H1 (cell line): Measurements from ENCODE around the gene MYH9. TPM values are rescaled to one million over a fixed set of nuclear protein-coding genes. Genes with fewer than 3 reads are reported as not detected.

Experiments
- CTCF ChIA-PET: fragments of 300-600 bp; sonication (Branson Sonifier 250); formaldehyde crosslinking; loops from one replicate; lab custom pipeline; 2021; ENCODE audit not compliant: partially characterized antibody; lab: Charles Lee
- POLR2A ChIA-PET: fragments of 300-600 bp; sonication (Branson Sonifier 250); formaldehyde crosslinking; loops from one replicate; lab custom pipeline; 2021; ENCODE audit warnings: inconsistent platforms; ENCODE audit not compliant: partially characterized antibody; lab: Charles Lee
- DNase-seq, 2 experiments: peaks; one replicate each; pipeline versions ENCODE4 v3.0.0 to v3.0.0-alpha.2; 2010 to 2022; ENCODE audit warnings: low spot score in 2 of 2, low read depth in 1 of 2, mixed read lengths in 1 of 2
- FAIRE-seq: peaks from 2 replicates; lab custom pipeline; 2011; peaks lifted over from hg19 to GRCh38; lab: Jason Lieb, UNC
- H2AFZ ChIP-seq: 2 replicates; pipeline ENCODE4 v1.8.1; 2012; ENCODE audit warnings: low read length, inconsistent platforms
- H2AK5ac ChIP-seq: 2 replicates; pipeline ENCODE4 v1.6.1; 2013; ENCODE audit warnings: low read depth, low read length
- H2BK120ac ChIP-seq: replicated peaks from 2 replicates; pipeline ENCODE3; 2013; ENCODE audit warnings: low read depth, low read length, inconsistent platforms
- H2BK12ac ChIP-seq: 2 replicates; pipeline ENCODE4 v1.6.1; 2013; ENCODE audit warnings: low read depth, low read length
- H2BK15ac ChIP-seq: 2 replicates; pipeline ENCODE4 v1.6.1; 2013; ENCODE audit warnings: low read length
- H2BK20ac ChIP-seq: 2 replicates; pipeline ENCODE4 v1.6.1; 2013; ENCODE audit warnings: low read length
- H2BK5ac ChIP-seq: 2 replicates; pipeline ENCODE4 v1.6.1; 2013; ENCODE audit warnings: low read depth, low read length
- H3K14ac ChIP-seq: 2 replicates; pipeline ENCODE4 v1.6.1; 2013; ENCODE audit warnings: inconsistent platforms; ENCODE audit not compliant: insufficient read length
- H3K18ac ChIP-seq: 2 replicates; pipeline ENCODE4 v1.6.1; 2013; ENCODE audit warnings: low read length; ENCODE audit errors: extremely low read depth
- H3K23ac ChIP-seq: 2 replicates; pipeline ENCODE4 v1.6.1; 2013; ENCODE audit warnings: inconsistent platforms; ENCODE audit not compliant: insufficient read length
- H3K23me2 ChIP-seq: 2 replicates; pipeline ENCODE4 v1.6.1; 2013; ENCODE audit warnings: low read depth, low read length
- H3K27ac ChIP-seq: 2 replicates; pipeline ENCODE4 v1.6.1; 2011; ENCODE audit warnings: low read depth, low read length, inconsistent platforms
- H3K27me3 ChIP-seq, 4 experiments: replicated peaks in 1 of 4; 1 replicate in 1 of 4; 2 replicates in 3 of 4; pipeline versions ENCODE4 v1.6.1 to v1.8.1; 2011 to 2013; ENCODE audit warnings: low read length in 3 of 4, mild to moderate bottlenecking in 3 of 4, inconsistent platforms in 2 of 4, mixed read lengths in 2 of 4, moderate library complexity in 1 of 4; ENCODE audit not compliant: control insufficient read depth in 3 of 4, insufficient read depth in 3 of 4; ENCODE audit errors: extremely low read depth in 1 of 4
- H3K36me3 ChIP-seq, 4 experiments: 2 replicates each; pipeline versions ENCODE4 v1.6.1 to v1.8.1; 2011 to 2013; ENCODE audit warnings: mild to moderate bottlenecking in 4 of 4, low read length in 3 of 4, moderate library complexity in 2 of 4, control low read depth in 1 of 4, inconsistent platforms in 1 of 4; ENCODE audit not compliant: insufficient read depth in 4 of 4, control insufficient read depth in 2 of 4
- H3K4ac ChIP-seq: replicated peaks from 2 replicates; pipeline ENCODE3; 2013; ENCODE audit warnings: low read length, low read depth, mixed read lengths, inconsistent platforms; ENCODE audit not compliant: insufficient read length
- H3K4me1 ChIP-seq, 4 experiments: replicated peaks in 1 of 4; 1 replicate in 1 of 4; 2 replicates in 3 of 4; pipeline versions ENCODE4 v1.6.1 to v1.8.1; 2011 to 2013; ENCODE audit warnings: low read length in 3 of 4, inconsistent platforms in 2 of 4, mixed read lengths in 1 of 4; ENCODE audit not compliant: insufficient read depth in 4 of 4, control insufficient read depth in 3 of 4
- H3K4me2 ChIP-seq, 2 experiments: 2 replicates each; pipeline versions ENCODE4 v1.6.1 to v1.8.1; 2011 to 2013; ENCODE audit warnings: low read depth in 2 of 2, low read length in 2 of 2, control low read depth in 1 of 2, inconsistent platforms in 1 of 2, mild to moderate bottlenecking in 1 of 2; ENCODE audit not compliant: insufficient read depth in 1 of 2
- H3K4me3 ChIP-seq, 4 experiments: fragments of 200-600, 300-600 bp in 1 of 4; sonication (generic), shearing (Covaris generic), sonication (Bioruptor Twin) in 1 of 4; 2 replicates each; pipeline versions ENCODE4 v1.5.1 to v1.8.1; 2011 to 2016; ENCODE audit warnings: low read length in 4 of 4, low read depth in 3 of 4, control low read depth in 2 of 4, inconsistent platforms in 2 of 4, mild to moderate bottlenecking in 2 of 4, mixed read lengths in 1 of 4, moderate library complexity in 1 of 4; ENCODE audit not compliant: insufficient read depth in 2 of 4; ENCODE audit errors: extremely low read depth in 1 of 4
- H3K56ac ChIP-seq: replicated peaks from 2 replicates; pipeline ENCODE3; 2013; ENCODE audit warnings: low read depth, mild to moderate bottlenecking, mixed read lengths, low read length, inconsistent platforms; ENCODE audit not compliant: insufficient read length
- H3K79me1 ChIP-seq: 2 replicates; pipeline ENCODE4 v1.6.1; 2013; ENCODE audit warnings: low read depth, low read length, control low read depth
- H3K79me2 ChIP-seq, 2 experiments: 2 replicates each; pipeline versions ENCODE4 v1.6.1 to v1.8.1; 2012 to 2013; ENCODE audit warnings: low read length in 2 of 2, mild to moderate bottlenecking in 2 of 2, inconsistent platforms in 1 of 2; ENCODE audit not compliant: insufficient read depth in 2 of 2, control insufficient read depth in 1 of 2
- H3K9ac ChIP-seq, 4 experiments: replicated peaks in 1 of 4; 1 replicate in 1 of 4; 2 replicates in 3 of 4; pipeline versions ENCODE4 v1.6.1 to v1.8.1; 2011 to 2013; ENCODE audit warnings: low read depth in 3 of 4, low read length in 3 of 4, control low read depth in 2 of 4, mild to moderate bottlenecking in 2 of 4, moderate library complexity in 2 of 4, inconsistent platforms in 1 of 4; ENCODE audit errors: extremely low read depth in 1 of 4
- H3K9me3 ChIP-seq, 2 experiments: 2 replicates each; pipeline versions ENCODE4 v1.6.1 to v1.8.1; 2012 to 2013; ENCODE audit warnings: mild to moderate bottlenecking in 2 of 2, moderate library complexity in 2 of 2, control low read depth in 1 of 2, inconsistent platforms in 1 of 2, low read depth in 1 of 2, low read length in 1 of 2, mixed read lengths in 1 of 2; ENCODE audit not compliant: insufficient read depth in 2 of 2
- H4K20me1 ChIP-seq, 2 experiments: replicated peaks in 1 of 2; 2 replicates each; pipeline versions ENCODE3 to v1.8.1; 2011 to 2013; ENCODE audit warnings: inconsistent platforms in 2 of 2, low read length in 2 of 2, mild to moderate bottlenecking in 1 of 2; ENCODE audit not compliant: insufficient read depth in 2 of 2, control insufficient read depth in 1 of 2
- H4K5ac ChIP-seq: 2 replicates; pipeline ENCODE4 v1.6.1; 2013; ENCODE audit warnings: low read length, low read depth, mixed read lengths, inconsistent platforms; ENCODE audit not compliant: insufficient read length
- H4K8ac ChIP-seq: 2 replicates; pipeline ENCODE4 v1.8.0; 2013; ENCODE audit warnings: mild to moderate bottlenecking, moderate library complexity, low read length, inconsistent platforms; ENCODE audit not compliant: insufficient read depth; ENCODE audit errors: extremely low read depth
- H4K91ac ChIP-seq: replicated peaks from 2 replicates; pipeline ENCODE3; 2013; ENCODE audit warnings: low read length, mixed read lengths, inconsistent platforms; ENCODE audit not compliant: insufficient read length
- BRCA1 ChIP-seq: IDR thresholded peaks from 2 replicates; pipeline ENCODE4 v1.6.1; 2012; ENCODE audit warnings: low read depth, low read length, improper control_type of control experiment
- GTF2F1 ChIP-seq: IDR thresholded peaks from 2 replicates; pipeline ENCODE4 v1.6.1; 2012; ENCODE audit warnings: low read depth, low read length, improper control_type of control experiment, borderline replicate concordance
- WGBS, 2 experiments: shearing (Covaris generic) in 1 of 2; methylation state at CpG; one replicate each; pipeline versions ENCODE4 v1.1.6 to v1.1.7; 2013 to 2015; ENCODE audit warnings: low lambda C conversion rate in 2 of 2, mixed read lengths in 2 of 2, inconsistent platforms in 1 of 2, low coverage in 1 of 2, missing lambda C conversion rate in 1 of 2; ENCODE audit not compliant: insufficient replicate concordance in 2 of 2, insufficient coverage in 1 of 2, insufficient read length in 1 of 2; ENCODE audit errors: extremely low coverage in 1 of 2, missing lambda C conversion rate in 1 of 2; 5-methylcytosine and 5-hydroxymethylcytosine counted together
- polyA plus RNA-seq, 7 experiments: library from polyadenylated mRNA; depleted of rRNA in 3 of 7; stranded (reverse) in 5 of 7; unstranded in 2 of 7; fragments of >200 nt in 5 of 7; fragments of 200-250 nt in 2 of 7; gene quantifications; 1 replicate in 5 of 7; 2 replicates in 1 of 7; 4 replicates in 1 of 7; pipeline versions ENCODE4 v1.2.1 to v1.2.3, GENCODE V29; 2011 to 2013; ENCODE audit warnings: missing spikeins in 2 of 7, mixed read lengths in 2 of 7
- total RNA-seq: library from RNA; stranded (reverse); fragmentation: NEBNext Ultra II Directional; extraction: Animal tissue kit (Norgen Biotek cat#: 25700); gene quantifications from 2 replicates; pipeline ENCODE4 v1.2.1, GENCODE V29; 2021

The MYH9 gene
- total and polyA plus RNA-seq, 2 of the 8 experiments (the other 6 are each of a cell fraction or from before 2014, with no cell fraction given): 24.9 to 322 TPM

DNA sequence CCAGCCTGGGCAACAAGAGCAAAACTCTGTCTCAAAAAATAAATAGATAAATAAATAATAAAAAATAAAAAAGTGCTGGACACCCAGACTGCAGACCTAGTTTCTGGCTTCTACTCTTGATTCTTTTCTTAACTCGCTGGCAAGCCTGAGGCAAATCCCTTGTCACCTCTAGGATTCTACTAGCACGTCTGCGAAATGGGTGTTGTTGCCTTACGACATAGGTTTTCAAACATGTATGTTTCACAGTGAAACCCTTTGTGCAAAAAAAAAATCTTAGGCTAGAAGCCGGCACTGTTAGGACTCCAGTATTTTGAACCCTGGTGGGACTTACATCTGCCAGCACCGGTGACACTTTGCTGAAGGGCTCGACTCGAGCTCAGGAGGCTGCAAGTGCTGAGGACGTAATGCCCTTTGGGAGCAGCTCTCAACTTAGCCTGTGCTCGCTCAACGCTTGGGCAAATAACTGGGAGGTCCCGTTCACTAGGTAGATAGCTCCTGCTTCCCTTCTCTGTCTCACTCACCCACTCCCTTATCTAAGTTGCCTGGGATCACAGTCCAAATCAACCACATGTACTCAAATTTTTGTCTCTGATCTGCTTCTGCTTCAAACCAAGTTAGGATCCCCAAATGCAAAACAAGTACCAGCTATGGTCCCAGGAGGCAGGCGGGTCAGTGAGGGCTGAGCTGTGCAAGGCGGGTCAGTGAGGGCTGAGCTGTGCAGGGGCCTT, 34.7 kb upstream of the MYH9 start:
- no peak for TF ChIP-seq BRCA1
- TF ChIP-seq GTF2F1: no peak
- no peak overlapping the region for H4K8ac ChIP-seq
- no peak for FAIRE-seq

More for the DNA sequence above, 34.7 kb upstream of the MYH9 start:
- Histone ChIP-seq H4K5ac (no peak overlapping the region), H4K91ac (no peak overlapping the region), H2BK15ac (peak overlapping the region; percentile 88; the same call in 1 of the 2 replicates), H2BK20ac (no peak overlapping the region), H2BK120ac (no peak overlapping the region), H3K36me3 (no peaks in the 10 kb centered on the region), H3K18ac (no peak overlapping the region), H2AK5ac (no peak overlapping the region; the same call in 1 of the 2 replicates), H3K27ac (no peak overlapping the region), H4K20me1 (no peaks in the 10 kb centered on the region), H3K23ac (no peak overlapping the region), H3K9me3 (no peaks in the 10 kb centered on the region), H3K4me1 (peaks cover 0 to 9% (median 3%) of the 10 kb centered on the region in 4 experiments; a peak in 5 of 7 replicates), H3K56ac (no peak overlapping the region), H2BK12ac (no peak overlapping the region), H3K4me3 (no peak overlapping the region), H2AFZ (no peak overlapping the region), H3K4me2 (no peak overlapping the region), H2BK5ac (no peak overlapping the region), H3K79me1 (no peaks in the 10 kb centered on the region), H3K4ac (no peak overlapping the region), H3K14ac (no peak overlapping the region), H3K79me2 (no peaks in the 10 kb centered on the region), H3K23me2 (0 out of 2 replicates have a peak, but pooled peaks cover 2% of the 10 kb centered on the region), H3K27me3 (no peaks in the 10 kb centered on the region), H3K9ac (no peak overlapping the region)
- no peak for DNase-seq
- WGBS, 2 experiments: 91% methylated on average over 14 of the region's 14 CpGs; no CpG with 5 or more reads in 1 of the 2 experiments
- ChIA-PET CTCF (interaction anchor here (0.8 to 1.4 kb wide), 5 partner anchors 10 to 44 kb away, joined by 3 to 5 read pairs (median 3); no protein-coding TSS in a partner anchor), POLR2A (interaction anchor here (0.6 to 5.3 kb wide), 2 partner anchors 12 to 61 kb away, joined by 4 to 33 read pairs; no protein-coding TSS in a partner anchor)
